CD14-positive monocyte (primary cell): ENCODE data around the gene DSTYK. TPM values are rescaled to one million over a fixed set of nuclear protein-coding genes. Genes with fewer than 3 reads are reported as not detected.

Source experiments
- DNase-seq, 3 donors: peaks; one replicate each; pipeline ENCODE4 v3.0.0-alpha.2; 2011 to 2022
- H2AFZ ChIP-seq: 2 replicates; pipeline ENCODE4 v1.6.0; 2012; ENCODE audit warnings: mild to moderate bottlenecking, low read depth, low read length, inconsistent platforms; ENCODE audit not compliant: insufficient read depth, poor library complexity, severe bottlenecking
- H3K27ac ChIP-seq, 2 donors: 1 replicate in 1 of 2; 2 replicates in 1 of 2; pipeline ENCODE4 v1.5.1; 2012 to 2013; ENCODE audit warnings: low read length in 2 of 2, control low read depth in 1 of 2, inconsistent platforms in 1 of 2, low read depth in 1 of 2, mild to moderate bottlenecking in 1 of 2
- H3K27me3 ChIP-seq, 2 donors: one replicate each; pipeline versions ENCODE4 v1.6.0 to v1.6.1; 2011 to 2013; ENCODE audit warnings: low read length in 2 of 2; ENCODE audit not compliant: control insufficient read depth in 2 of 2, insufficient read depth in 2 of 2
- H3K36me3 ChIP-seq, 2 donors: replicated peaks in 1 of 2; 1 replicate in 1 of 2; 2 replicates in 1 of 2; pipeline versions ENCODE4 v1.5.1 to v1.6.1; 2012 to 2013; ENCODE audit warnings: low read length in 2 of 2, control low read depth in 1 of 2, inconsistent platforms in 1 of 2, mild to moderate bottlenecking in 1 of 2; ENCODE audit not compliant: insufficient read depth in 2 of 2, control insufficient read depth in 1 of 2
- H3K4me1 ChIP-seq, 2 donors: 1 replicate in 1 of 2; 2 replicates in 1 of 2; pipeline versions ENCODE4 v1.5.1 to v1.6.1; 2012 to 2013; ENCODE audit warnings: low read length in 2 of 2, control low read depth in 1 of 2, inconsistent platforms in 1 of 2, mild to moderate bottlenecking in 1 of 2, moderate library complexity in 1 of 2; ENCODE audit not compliant: insufficient read depth in 2 of 2, control insufficient read depth in 1 of 2
- H3K4me2 ChIP-seq: replicated peaks from 2 replicates; pipeline ENCODE3; 2012; ENCODE audit warnings: low read length, moderate library complexity, mild to moderate bottlenecking; ENCODE audit not compliant: poor library complexity, severe bottlenecking; ENCODE audit errors: extremely low read depth
- H3K4me3 ChIP-seq, 3 experiments: fragments of 200-600 bp in 1 of 3; sonication (generic) in 1 of 3; replicated peaks in 1 of 3; 1 replicate in 2 of 3; 2 replicates in 1 of 3; pipeline ENCODE4 v1.5.1; 2011 to 2013; ENCODE audit warnings: low read length in 3 of 3, mild to moderate bottlenecking in 3 of 3, control low read depth in 2 of 3, low read depth in 2 of 3, inconsistent platforms in 1 of 3, moderate library complexity in 1 of 3
- H3K79me2 ChIP-seq: 2 replicates; pipeline ENCODE4 v1.6.0; 2012; ENCODE audit warnings: mild to moderate bottlenecking, control low read depth, inconsistent platforms, low read length, moderate library complexity; ENCODE audit not compliant: insufficient read depth
- H3K9ac ChIP-seq: 2 replicates; pipeline ENCODE4 v1.6.0; 2017; ENCODE audit warnings: low read length, mild to moderate bottlenecking; ENCODE audit not compliant: insufficient read depth, poor library complexity, severe bottlenecking
- H3K9me3 ChIP-seq, 2 donors: replicated peaks in 1 of 2; 1 replicate in 1 of 2; 2 replicates in 1 of 2; pipeline versions ENCODE4 v1.5.1 to v1.6.1; 2012 to 2013; ENCODE audit warnings: low read length in 2 of 2, control low read depth in 1 of 2; ENCODE audit not compliant: control insufficient read depth in 1 of 2, insufficient read depth in 1 of 2
- H4K20me1 ChIP-seq: 2 replicates; pipeline ENCODE4 v1.6.0; 2012; ENCODE audit warnings: mild to moderate bottlenecking, low read length, control low read depth, moderate library complexity; ENCODE audit not compliant: insufficient read depth
- H3K27ac Mint-ChIP-seq, 7 donors: one replicate each; pipeline ENCODE4 v1.8.0; 2020; ENCODE audit warnings: mild to moderate bottlenecking in 7 of 7, mixed read lengths in 7 of 7, moderate library complexity in 6 of 7, inconsistent platforms in 2 of 7
- H3K27me3 Mint-ChIP-seq, 3 donors: one replicate each; pipeline ENCODE4 v1.8.0; 2021 to 2022; ENCODE audit warnings: low read depth in 3 of 3, mild to moderate bottlenecking in 3 of 3, mixed read lengths in 3 of 3, moderate library complexity in 3 of 3, inconsistent platforms in 1 of 3
- H3K36me3 Mint-ChIP-seq, 2 donors: one replicate each; pipeline ENCODE4 v1.8.0; 2020; ENCODE audit warnings: mixed read lengths in 2 of 2, inconsistent platforms in 1 of 2, mild to moderate bottlenecking in 1 of 2
- H3K4me1 Mint-ChIP-seq: one replicate; pipeline ENCODE4 v1.8.0; 2020; ENCODE audit warnings: mild to moderate bottlenecking, mixed read lengths
- H3K4me3 Mint-ChIP-seq, 2 donors: one replicate each; pipeline ENCODE4 v1.8.0; 2020; ENCODE audit warnings: mild to moderate bottlenecking in 2 of 2, mixed read lengths in 2 of 2, moderate library complexity in 1 of 2
- H3K9me3 Mint-ChIP-seq, 7 donors: one replicate each; pipeline ENCODE4 v1.8.0; 2020 to 2022; ENCODE audit warnings: mixed read lengths in 7 of 7, mild to moderate bottlenecking in 6 of 7, moderate library complexity in 6 of 7, inconsistent platforms in 2 of 7
- CTCF ChIP-seq: fragments of 200-600 bp; IDR thresholded peaks from one replicate; pipeline ENCODE4 v1.8.0; 2022; ENCODE audit warnings: antibody characterized with exemption, mild to moderate bottlenecking
- WGBS: methylation state at CpG from one replicate; pipeline ENCODE4 v1.1.5; 2013; ENCODE audit warnings: missing lambda C conversion rate; ENCODE audit not compliant: insufficient coverage; 5-methylcytosine and 5-hydroxymethylcytosine counted together
- intact Hi-C, 2 donors: fragments of 100-400 bp; cut with micrococcal nuclease; formaldehyde crosslinking; loops; one replicate each; pipeline versions ENCODE4 v1.15.0 to v1.15.1; 2023
- polyA plus RNA-seq, 3 donors: library from polyadenylated mRNA; depleted of rRNA in 1 of 3; unstranded in 2 of 3; stranded (reverse) in 1 of 3; fragments of 300-500 nt in 2 of 3; fragments of >200 nt in 1 of 3; fragmentation: Illumina TruSeq in 2 of 3; gene quantifications; 1 replicate in 2 of 3; 2 replicates in 1 of 3; pipeline ENCODE4 v1.2.3, GENCODE V29; 2012 to 2021

The DSTYK gene
- polyA plus RNA-seq, 3 donors, result 2.9 to 6.5 (median 3.8) TPM

DNA sequence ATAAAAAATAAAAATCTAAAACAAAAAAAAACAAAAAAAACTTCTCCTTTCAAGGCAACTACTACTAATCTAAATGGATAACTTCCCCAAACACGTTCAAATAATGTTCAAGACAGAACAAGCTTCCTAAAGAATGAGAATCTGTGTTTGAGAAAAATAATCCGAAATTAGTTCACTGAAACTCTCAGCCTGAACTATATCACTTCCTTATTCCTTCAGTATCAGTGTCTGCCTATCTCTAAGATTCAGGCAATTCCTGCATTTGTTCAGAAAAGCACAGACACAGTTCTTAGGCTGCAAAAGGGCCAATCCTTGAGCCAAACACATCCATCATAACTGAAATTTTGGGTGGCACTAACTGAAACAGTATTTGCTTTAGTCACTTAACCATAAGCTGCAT, 22.4 kb downstream of the DSTYK start:
- Mint-ChIP-seq H3K27me3 (peaks cover 0 to 1% (median 0%) of the 10 kb centered on the region in 3 donors), H3K4me3 (no peak overlapping the region), H3K27ac (no peak overlapping the region), H3K4me1 (peaks cover 46% of the 10 kb centered on the region), H3K36me3 (peaks cover 22 to 27% of the 10 kb centered on the region in 2 donors), H3K9me3 (no peaks in the 10 kb centered on the region)
- no peak overlapping the region for H3K4me2 ChIP-seq
- peak in 1 of 3 donors; percentile 10 for DNase-seq
- H3K27me3 ChIP-seq, result no peaks in the 10 kb centered on the region
- peaks cover 11 to 30% of the 10 kb centered on the region in 2 donors for H3K36me3 ChIP-seq
- peaks cover 8 to 10% of the 10 kb centered on the region in 2 donors for H3K4me1 ChIP-seq
- no peak overlapping the region for H3K9ac ChIP-seq
- no CpG with 5 or more reads among the region's 2 CpGs for WGBS
- peaks cover 96% of the 10 kb centered on the region for H4K20me1 ChIP-seq
- no peak overlapping the region for H2AFZ ChIP-seq
- H3K4me3 ChIP-seq, result no peak overlapping the region
- no peak for TF ChIP-seq CTCF
- H3K27ac ChIP-seq, result no peak overlapping the region
- intact Hi-C loops, result no loop called here
- H3K79me2 ChIP-seq, result peaks cover 73% of the 10 kb centered on the region
- no peaks in the 10 kb centered on the region for H3K9me3 ChIP-seq

- H3K9me3 Mint-ChIP-seq, result no peaks in the 10 kb centered on the region
- Histone ChIP-seq H3K9ac (no peak overlapping the region), H3K4me3 (no peak overlapping the region), H4K20me1 (peaks cover 96% of the 10 kb centered on the region), H3K27ac (no peak overlapping the region), H3K9me3 (no peaks in the 10 kb centered on the region), H3K4me2 (no peak overlapping the region), H3K36me3 (peaks cover 11 to 35% of the 10 kb centered on the region in 2 donors), H3K27me3 (no peaks in the 10 kb centered on the region), H2AFZ (no peak overlapping the region), H3K79me2 (peaks cover 69% of the 10 kb centered on the region), H3K4me1 (peaks cover 13 to 14% of the 10 kb centered on the region in 2 donors)
- H3K36me3 Mint-ChIP-seq, result peaks cover 26 to 32% of the 10 kb centered on the region in 2 donors
- peaks cover 0 to 1% (median 0%) of the 10 kb centered on the region in 3 donors for H3K27me3 Mint-ChIP-seq
- DNase-seq, result no peak
- intact Hi-C loops, result no loop called here
- no CpG with 5 or more reads among the region's 2 CpGs for WGBS
- peaks cover 47% of the 10 kb centered on the region for H3K4me1 Mint-ChIP-seq
- H3K4me3 Mint-ChIP-seq, result no peak overlapping the region
- no peak for TF ChIP-seq CTCF
- H3K27ac Mint-ChIP-seq, result no peak overlapping the region
These were observed 22.9 kb downstream of the DSTYK start for GRCh38 chr1:205188596-205188995.
